Activated naive CD4-positive, alpha-beta T cell treated with anti-CD3 and anti-CD28 coated beads, Interleukin-2, amount 50 U/mL, for 24 hours (primary cell): ENCODE results near the gene MUSTN1.

Source experiments
- H3K27ac Mint-ChIP-seq: one replicate; pipeline ENCODE4 v1.8.0; 2021; ENCODE audit warnings: mild to moderate bottlenecking, mixed read lengths
- H3K27me3 Mint-ChIP-seq: one replicate; pipeline ENCODE4 v1.8.0; 2021; ENCODE audit warnings: mixed read lengths
- H3K36me3 Mint-ChIP-seq: one replicate; pipeline ENCODE4 v1.8.0; 2021; ENCODE audit warnings: mixed read lengths
- H3K4me1 Mint-ChIP-seq: one replicate; pipeline ENCODE4 v1.8.0; 2021; ENCODE audit warnings: mixed read lengths
- H3K4me3 Mint-ChIP-seq: one replicate; pipeline ENCODE4 v1.8.0; 2021; ENCODE audit warnings: mild to moderate bottlenecking, mixed read lengths
- H3K9me3 Mint-ChIP-seq: one replicate; pipeline ENCODE4 v1.8.0; 2021; ENCODE audit warnings: mixed read lengths

The MUSTN1 gene

DNA sequence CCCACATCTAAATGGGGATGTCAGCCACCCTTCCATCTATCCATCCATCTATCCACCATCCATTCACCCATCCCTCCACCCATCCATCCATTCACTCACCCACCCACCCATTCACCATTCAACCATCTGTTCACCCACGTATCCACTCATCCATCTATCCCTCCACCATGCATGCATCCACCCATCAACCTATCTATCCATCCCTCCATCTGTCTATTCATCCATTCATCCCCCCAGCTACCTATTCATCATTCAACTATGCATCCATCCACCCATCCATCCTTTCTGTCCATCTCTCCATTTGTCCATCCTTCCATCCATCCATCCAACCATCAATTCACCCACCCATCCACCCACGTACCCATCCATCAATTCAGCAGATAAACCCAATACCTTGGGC, 25.7 kb downstream of the MUSTN1 start:
- no peaks in the 10 kb centered on the region for H3K9me3 Mint-ChIP-seq
- H3K36me3 Mint-ChIP-seq: no peaks in the 10 kb centered on the region
- no peaks in the 10 kb centered on the region for H3K27me3 Mint-ChIP-seq
- no peak overlapping the region for H3K4me3 Mint-ChIP-seq
- no peak overlapping the region for H3K27ac Mint-ChIP-seq
- no peaks in the 10 kb centered on the region for H3K4me1 Mint-ChIP-seq

DNA sequence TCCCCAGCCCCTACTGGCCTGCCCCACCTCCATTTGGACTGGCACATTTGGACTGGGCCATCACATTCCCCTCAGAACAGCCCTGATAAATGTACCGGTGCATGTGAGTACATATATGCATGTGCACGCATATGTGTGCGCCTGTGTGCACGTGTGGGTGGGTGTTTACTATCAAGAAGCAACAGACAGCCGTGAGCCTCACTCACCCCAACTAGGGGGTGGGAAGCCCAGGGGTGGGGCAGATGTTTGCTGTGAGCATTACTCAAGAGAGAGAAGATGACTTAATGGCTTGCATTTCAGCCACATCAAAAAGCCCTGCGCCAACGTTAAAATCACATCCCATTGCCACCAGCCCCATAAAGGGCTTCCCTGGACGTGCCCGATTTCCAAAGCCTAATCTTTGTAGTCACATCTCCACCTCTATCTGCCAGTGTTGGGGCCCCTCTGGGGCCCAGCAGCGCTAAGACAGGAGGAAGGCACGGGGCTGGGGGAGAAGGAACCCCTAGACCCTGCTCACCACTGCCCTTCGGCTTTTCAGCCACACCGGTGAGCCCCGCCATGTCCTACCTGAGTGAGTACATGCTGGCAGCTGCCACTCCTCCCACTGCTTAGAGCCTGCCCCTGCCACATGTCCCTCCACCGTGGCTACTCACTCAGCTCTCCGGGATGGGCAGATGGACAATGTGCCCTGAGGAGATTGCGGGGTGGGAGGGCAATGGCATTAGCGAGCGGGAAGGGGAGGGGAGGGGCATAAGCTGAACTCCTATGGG, 29.4 kb downstream of the MUSTN1 start:
- Mint-ChIP-seq H3K9me3 (no peaks in the 10 kb centered on the region), H3K4me1 (no peaks in the 10 kb centered on the region), H3K4me3 (no peak overlapping the region), H3K27ac (no peak overlapping the region), H3K27me3 (no peaks in the 10 kb centered on the region), H3K36me3 (no peaks in the 10 kb centered on the region)

DNA sequence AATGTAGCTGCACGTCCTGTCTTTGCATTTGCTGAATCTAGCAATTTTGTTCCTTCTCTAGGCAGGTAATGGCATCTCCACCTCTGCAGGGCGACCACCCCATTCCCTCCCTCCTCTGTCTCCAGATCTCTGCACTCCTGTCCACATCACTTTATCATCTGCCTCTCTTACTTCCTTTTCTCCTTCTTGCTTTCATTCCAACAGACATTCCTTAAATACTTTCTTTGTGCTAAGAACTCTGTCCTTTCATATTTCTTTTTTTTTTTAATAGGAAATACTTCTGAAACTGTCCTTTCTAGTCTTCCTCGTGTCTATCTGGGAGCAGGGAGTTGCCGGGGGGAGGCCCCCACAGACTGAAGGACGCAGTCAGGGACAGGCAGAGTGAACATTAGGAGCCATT, 33.0 kb downstream of the MUSTN1 start:
- Mint-ChIP-seq H3K4me3 (no peak overlapping the region), H3K27me3 (no peaks in the 10 kb centered on the region), H3K36me3 (no peaks in the 10 kb centered on the region), H3K9me3 (no peaks in the 10 kb centered on the region), H3K4me1 (no peaks in the 10 kb centered on the region), H3K27ac (no peak overlapping the region)

DNA sequence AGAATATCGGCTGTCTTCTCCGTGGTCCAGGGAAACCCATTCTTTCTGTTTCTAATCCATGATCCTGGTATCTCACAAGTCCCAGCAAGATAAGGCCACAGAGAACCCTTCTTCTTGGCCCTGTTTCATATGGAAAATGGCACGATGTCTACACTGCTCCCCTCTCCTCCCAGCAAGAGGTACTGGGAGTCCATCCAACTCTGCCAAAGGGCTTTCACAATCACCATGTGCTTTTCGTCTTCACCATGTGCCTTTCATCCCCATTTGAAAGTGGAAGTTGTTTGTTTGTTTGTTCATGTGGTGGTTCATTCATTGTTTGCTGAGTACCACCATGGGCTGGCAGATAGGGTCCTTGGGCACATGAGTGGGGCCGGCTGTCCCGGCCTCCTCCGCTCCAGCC, 34.7 kb downstream of the MUSTN1 start:
- Mint-ChIP-seq H3K4me3 (no peak overlapping the region), H3K9me3 (no peaks in the 10 kb centered on the region), H3K4me1 (no peaks in the 10 kb centered on the region), H3K27me3 (no peaks in the 10 kb centered on the region), H3K27ac (no peak overlapping the region), H3K36me3 (no peaks in the 10 kb centered on the region)

DNA sequence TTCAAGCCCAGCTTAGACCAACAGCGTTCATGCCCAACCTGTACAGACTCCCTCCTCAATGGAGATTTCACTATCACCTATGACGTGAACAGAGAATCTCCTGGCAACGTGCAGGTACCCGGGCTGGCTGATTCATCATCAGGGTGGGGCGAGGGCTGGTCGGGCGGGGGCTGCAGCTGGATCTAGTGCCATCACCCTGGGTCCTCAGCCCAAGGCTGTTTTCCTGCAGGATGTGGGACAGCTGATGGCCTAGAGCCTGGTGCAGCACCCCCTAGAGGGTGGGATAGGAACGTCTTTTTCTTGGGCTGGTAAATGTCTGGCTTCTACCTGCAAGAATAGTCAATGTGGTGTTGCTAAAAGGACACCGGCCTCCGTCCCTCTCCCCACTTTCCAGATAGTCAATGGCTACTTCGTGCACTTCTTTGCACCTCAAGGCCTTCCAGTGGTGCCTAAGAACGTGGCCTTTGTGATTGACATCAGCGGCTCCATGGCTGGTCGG, 35.8 kb downstream of the MUSTN1 start:
- Mint-ChIP-seq H3K27me3 (no peaks in the 10 kb centered on the region), H3K36me3 (no peaks in the 10 kb centered on the region), H3K27ac (no peak overlapping the region), H3K9me3 (no peaks in the 10 kb centered on the region), H3K4me1 (no peaks in the 10 kb centered on the region), H3K4me3 (no peak overlapping the region)

DNA sequence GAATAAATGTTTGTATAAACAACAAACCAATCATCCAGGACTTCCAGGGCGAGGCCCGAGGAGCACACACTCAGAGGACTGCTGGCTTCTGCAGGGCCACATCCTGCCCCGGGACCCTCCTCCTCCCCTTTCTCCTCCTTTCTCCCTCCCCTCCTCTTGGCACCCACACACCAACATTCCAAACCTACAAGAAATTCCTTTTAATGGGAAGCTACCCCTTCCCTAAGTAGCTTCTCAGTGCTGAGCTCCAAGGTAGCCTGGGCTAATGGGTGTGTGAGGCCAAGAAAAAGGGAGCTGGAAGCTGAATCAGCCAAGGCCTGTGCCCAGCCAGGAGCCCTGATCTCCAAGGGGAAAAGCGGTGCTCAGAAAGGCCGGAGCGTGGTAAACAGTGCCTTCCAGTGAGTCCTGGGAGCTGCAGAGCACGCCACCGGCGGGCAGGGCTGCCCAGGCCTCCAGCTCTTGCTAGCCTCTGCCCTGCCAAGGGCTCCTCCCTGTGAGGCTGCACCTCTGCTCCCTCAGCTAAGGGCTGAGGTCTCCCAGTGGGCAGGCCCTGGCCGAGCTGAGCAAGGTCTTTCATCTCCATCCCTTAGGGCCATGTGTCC, 36.3 kb downstream of the MUSTN1 start:
- H3K27me3 Mint-ChIP-seq: no peaks in the 10 kb centered on the region
- no peaks in the 10 kb centered on the region for H3K36me3 Mint-ChIP-seq
- no peak overlapping the region for H3K27ac Mint-ChIP-seq
- H3K4me3 Mint-ChIP-seq: no peak overlapping the region
- H3K9me3 Mint-ChIP-seq: no peaks in the 10 kb centered on the region
- no peaks in the 10 kb centered on the region for H3K4me1 Mint-ChIP-seq

DNA sequence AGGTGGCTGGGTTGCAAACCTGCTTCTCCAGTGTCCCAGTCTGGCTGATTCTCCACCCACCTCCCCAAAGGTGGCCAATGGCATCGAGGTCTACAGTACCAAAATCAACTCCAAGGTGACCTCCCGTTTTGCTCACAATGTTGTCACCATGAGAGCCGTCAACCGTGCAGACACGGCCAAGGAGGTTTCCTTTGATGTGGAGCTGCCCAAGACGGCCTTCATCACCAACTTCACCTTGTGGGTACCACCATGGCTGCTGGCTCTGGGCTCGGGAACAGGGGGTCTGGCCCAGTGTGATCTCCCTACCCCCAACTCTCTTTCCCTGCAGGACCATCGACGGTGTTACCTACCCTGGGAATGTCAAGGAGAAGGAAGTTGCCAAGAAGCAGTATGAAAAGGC, 38.4 kb downstream of the MUSTN1 start:
- no peak overlapping the region for H3K4me3 Mint-ChIP-seq
- H3K27me3 Mint-ChIP-seq: no peaks in the 10 kb centered on the region
- H3K27ac Mint-ChIP-seq: no peak overlapping the region
- no peaks in the 10 kb centered on the region for H3K9me3 Mint-ChIP-seq
- H3K36me3 Mint-ChIP-seq: no peaks in the 10 kb centered on the region
- H3K4me1 Mint-ChIP-seq: no peaks in the 10 kb centered on the region

DNA sequence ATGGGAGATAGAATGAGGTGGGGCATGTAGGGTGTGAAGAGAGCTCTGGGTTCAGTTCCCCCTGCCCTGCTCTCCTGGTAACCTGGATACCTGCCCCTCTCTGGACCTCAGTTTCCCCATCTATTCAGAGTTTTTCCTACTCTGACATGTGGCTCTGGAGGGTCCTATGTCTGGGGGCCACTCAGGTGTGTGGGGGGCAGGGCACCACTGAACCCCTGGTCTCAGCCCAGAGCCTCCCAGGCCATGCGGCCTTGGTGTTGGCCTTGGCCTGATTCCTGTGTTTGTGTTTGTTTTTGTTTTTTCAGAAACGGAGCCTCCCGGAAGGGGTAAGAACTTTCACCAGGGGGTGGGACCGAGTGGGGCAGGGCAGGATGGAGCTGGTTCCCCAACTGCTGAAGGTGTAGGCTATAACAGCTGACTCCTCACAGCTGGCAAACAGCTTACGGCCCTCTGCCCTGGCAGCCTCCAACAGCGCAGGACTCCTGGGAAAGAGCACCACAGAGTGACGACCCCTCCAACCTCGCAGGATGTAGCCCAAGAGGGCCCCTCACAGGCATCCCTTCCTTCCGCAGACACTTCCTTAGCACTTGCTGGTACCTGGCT, 39.4 kb downstream of the MUSTN1 start:
- H3K27ac Mint-ChIP-seq: no peak overlapping the region
- no peaks in the 10 kb centered on the region for H3K4me1 Mint-ChIP-seq
- no peaks in the 10 kb centered on the region for H3K9me3 Mint-ChIP-seq
- no peaks in the 10 kb centered on the region for H3K27me3 Mint-ChIP-seq
- no peak overlapping the region for H3K4me3 Mint-ChIP-seq
- no peaks in the 10 kb centered on the region for H3K36me3 Mint-ChIP-seq

DNA sequence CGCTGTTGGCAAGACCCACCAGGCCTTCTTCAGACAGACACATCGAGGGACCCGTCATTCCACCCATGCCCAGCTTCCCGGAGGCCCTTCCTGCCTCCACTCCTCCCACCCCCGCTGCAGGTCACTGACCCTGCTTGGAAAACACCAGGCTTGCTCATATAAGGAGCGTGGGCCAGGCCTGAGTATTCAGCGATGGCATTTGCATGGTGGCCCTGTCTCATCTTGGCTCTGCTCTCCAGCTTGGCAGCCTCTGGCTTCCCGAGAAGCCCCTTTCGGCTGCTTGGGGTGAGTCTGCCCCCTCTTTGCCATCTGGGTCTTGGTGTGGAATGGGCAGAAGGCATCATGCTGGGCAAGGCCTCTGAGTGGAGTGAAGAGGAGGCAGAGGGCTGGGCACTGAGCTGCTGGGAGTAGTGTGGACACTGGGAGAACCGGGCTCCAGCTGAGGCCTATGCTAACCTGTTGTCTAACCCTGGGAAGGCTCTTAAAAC, 40.2 kb downstream of the MUSTN1 start, which contains the start of gene ITIH3:
Gene ITIH3, plus strand, starts transcription at position 185 of the 488 bp plus-strand sequence. Its CDS starts 8 bp downstream, at position 193.
- Mint-ChIP-seq H3K9me3 (no peaks in the 10 kb centered on the region), H3K27me3 (no peaks in the 10 kb centered on the region), H3K36me3 (no peaks in the 10 kb centered on the region), H3K4me3 (no peak within 1 kb of the TSS), H3K4me1 (no peaks in the 10 kb centered on the region), H3K27ac (no peak within 1 kb of the TSS)

DNA sequence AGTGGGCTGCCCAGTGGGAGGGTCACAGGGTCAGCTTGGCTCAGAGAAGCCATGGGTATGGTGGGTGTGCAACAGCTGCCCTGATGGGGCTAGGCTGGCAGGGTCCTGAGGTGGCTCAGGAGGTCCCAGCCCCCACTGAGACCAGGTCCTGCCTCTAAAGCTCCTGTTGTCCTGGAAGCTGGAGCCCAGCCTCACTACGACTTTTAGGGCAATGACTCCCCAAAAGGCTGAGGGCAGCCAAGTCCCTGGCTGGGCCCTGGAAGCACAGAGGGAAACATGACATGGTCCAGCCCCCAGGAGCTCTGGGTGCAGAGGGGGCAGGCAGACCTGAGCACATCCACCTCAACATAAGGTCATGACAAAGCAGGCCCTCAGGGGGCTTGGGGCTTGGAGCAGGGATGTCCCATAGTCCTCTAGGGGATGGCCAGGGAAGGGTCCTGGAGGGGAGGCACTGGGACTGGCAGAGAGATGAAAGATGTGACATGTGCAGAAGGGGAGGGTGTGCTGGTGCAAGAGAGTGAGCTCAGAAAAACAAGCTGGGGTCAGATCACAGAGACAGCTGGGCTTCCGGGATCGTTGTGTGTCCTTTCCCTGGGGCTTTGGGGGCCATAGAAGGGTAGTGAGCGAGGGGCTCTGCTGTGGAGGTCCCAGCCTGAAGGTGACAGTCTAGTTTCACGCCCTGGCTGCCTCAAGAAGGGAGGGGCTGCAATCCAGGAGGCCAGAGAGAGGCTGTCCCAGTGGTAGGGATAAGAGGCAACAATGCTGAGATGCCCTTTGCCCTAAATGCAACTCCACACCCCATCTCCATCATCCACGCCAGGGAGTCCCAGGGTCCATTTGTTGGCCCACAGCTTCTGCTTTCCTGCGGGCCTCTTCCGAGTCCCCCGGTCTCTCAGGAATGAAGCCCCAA, 40.9 kb downstream of the MUSTN1 start:
- no peaks in the 10 kb centered on the region for H3K27me3 Mint-ChIP-seq
- no peak overlapping the region for H3K27ac Mint-ChIP-seq
- no peaks in the 10 kb centered on the region for H3K4me1 Mint-ChIP-seq
- no peaks in the 10 kb centered on the region for H3K9me3 Mint-ChIP-seq
- no peak overlapping the region for H3K4me3 Mint-ChIP-seq
- H3K36me3 Mint-ChIP-seq: no peaks in the 10 kb centered on the region

DNA sequence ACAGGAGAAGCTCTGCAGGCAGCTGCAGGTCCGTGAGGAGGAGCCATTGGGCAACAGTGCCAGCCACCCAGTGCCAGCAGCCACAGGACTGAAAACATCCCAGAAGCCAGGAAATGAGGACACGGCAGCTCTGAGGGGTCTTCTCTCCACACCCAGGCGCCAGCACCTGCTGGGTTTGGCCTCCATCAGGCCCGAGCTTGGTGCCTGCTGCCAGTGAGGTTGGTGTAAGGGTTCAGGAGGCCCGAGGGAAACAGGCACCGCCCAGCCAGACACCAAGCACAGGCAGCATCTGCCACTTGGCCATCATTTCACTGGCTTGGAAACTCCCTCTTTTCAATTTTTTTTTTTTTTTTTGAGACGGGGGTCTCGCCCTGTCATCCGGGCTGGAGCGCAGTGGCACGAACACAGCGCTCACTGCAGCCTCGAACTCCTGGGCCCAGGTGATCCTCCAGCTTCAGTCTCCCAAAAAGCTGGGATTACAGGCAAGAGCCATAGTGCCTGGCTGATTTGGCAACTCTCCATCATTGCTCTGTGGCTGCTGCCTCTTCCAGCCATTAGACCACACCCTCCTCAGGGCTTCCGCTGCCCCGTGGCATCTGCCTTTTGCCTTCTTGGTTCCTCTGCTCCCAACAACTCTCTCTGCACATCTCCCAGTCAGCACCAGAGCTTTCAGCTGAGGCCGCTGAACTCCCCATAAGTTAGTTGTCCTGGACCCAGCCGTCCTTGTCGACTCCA, 41.7 kb downstream of the MUSTN1 start:
- Mint-ChIP-seq H3K36me3 (no peaks in the 10 kb centered on the region), H3K27me3 (no peaks in the 10 kb centered on the region), H3K4me3 (no peak overlapping the region), H3K27ac (no peak overlapping the region), H3K4me1 (no peaks in the 10 kb centered on the region), H3K9me3 (no peaks in the 10 kb centered on the region)

DNA sequence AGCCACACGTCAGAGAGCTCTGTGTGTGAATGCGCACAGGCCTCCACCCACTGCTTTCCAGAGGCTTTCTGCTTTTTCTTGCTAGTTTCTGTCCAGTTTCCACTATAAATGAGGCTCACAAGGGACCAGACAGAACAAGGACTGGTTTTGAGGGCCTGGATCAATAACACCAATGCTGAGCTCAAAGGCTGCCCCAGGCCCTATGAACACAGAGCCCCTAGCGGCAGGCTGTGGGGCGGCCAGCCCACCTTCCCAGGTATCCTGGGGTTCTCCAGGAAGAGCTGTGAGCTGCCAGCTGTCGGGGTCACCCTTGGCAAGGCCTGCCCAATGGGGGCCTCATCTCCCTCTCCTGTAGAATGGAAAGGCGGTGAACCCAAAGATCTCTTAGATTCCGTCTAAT, 42.4 kb downstream of the MUSTN1 start:
- no peaks in the 10 kb centered on the region for H3K36me3 Mint-ChIP-seq
- H3K4me3 Mint-ChIP-seq: no peak overlapping the region
- H3K27ac Mint-ChIP-seq: no peak overlapping the region
- H3K27me3 Mint-ChIP-seq: no peaks in the 10 kb centered on the region
- no peaks in the 10 kb centered on the region for H3K4me1 Mint-ChIP-seq
- no peaks in the 10 kb centered on the region for H3K9me3 Mint-ChIP-seq

DNA sequence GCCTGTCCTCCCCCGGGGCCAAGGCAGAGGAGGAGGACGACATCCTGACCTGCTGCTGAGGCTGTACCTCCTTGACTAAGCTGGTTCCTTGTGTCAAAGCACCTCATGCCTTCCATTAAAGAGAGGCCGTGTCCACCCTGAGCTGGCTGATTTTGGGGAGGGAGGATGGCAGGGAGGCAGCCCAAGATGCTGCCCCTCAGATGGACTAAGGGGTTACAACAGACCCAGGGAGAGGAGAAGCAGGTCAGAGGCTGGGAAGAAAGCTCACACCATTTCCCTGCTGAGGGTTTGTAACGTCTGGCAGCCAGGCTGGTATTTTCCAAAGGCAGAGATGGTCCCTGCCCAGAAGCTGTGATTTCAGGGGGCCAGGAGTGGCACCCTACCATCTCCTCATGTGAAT, 42.9 kb downstream of the MUSTN1 start:
- Mint-ChIP-seq H3K27me3 (no peaks in the 10 kb centered on the region), H3K9me3 (no peaks in the 10 kb centered on the region)

DNA sequence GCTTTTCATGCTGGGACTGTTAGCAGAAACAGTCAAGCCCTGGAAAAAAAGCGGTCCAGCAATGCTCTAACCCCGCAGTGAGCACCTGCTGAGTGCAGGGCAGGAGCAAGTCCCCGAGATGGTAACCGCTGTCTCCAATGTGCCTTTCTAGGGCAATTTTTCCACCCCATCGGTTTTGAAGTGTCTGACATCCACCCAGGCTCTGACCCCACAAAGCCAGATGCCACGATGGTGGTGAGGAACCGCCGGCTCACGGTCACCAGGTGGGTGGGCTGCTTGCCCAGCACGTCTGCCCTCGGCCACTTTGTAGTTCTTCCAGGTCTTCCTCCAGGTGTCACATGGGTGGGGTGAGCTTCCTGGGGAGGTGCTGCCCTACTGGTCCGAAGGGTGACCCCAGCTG, 43.5 kb downstream of the MUSTN1 start:
- no peak overlapping the region for H3K4me3 Mint-ChIP-seq
- no peaks in the 10 kb centered on the region for H3K9me3 Mint-ChIP-seq

More for the DNA sequence above, 42.9 kb downstream of the MUSTN1 start:
- H3K4me3 Mint-ChIP-seq: no peak overlapping the region
- H3K36me3 Mint-ChIP-seq: no peaks in the 10 kb centered on the region
- H3K27ac Mint-ChIP-seq: no peak overlapping the region
- H3K4me1 Mint-ChIP-seq: no peaks in the 10 kb centered on the region

DNA sequence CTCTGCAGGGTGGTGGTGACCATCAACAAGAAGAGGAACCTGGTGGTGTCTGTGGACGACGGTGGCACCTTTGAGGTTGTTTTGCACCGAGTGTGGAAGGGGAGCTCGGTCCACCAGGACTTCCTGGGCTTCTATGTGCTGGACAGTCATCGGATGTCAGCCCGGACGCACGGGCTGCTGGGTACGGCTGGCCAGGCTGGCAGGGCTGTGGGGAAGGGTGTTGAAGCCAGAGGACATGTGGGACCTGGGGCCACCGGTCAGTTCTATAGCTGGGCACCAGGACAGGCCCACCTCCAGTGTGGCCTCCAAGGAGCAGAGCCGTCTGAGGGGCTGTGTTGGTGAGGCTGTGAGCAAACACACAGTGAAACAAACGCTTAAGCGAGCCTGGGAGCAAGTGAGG, 44.1 kb downstream of the MUSTN1 start:
- H3K4me3 Mint-ChIP-seq: no peak overlapping the region
- no peaks in the 10 kb centered on the region for H3K4me1 Mint-ChIP-seq
- H3K36me3 Mint-ChIP-seq: no peaks in the 10 kb centered on the region
- H3K27ac Mint-ChIP-seq: no peak overlapping the region
- no peaks in the 10 kb centered on the region for H3K27me3 Mint-ChIP-seq
- H3K9me3 Mint-ChIP-seq: no peaks in the 10 kb centered on the region

More for the DNA sequence above, 43.5 kb downstream of the MUSTN1 start:
- no peaks in the 10 kb centered on the region for H3K4me1 Mint-ChIP-seq
- no peaks in the 10 kb centered on the region for H3K27me3 Mint-ChIP-seq
- no peak overlapping the region for H3K27ac Mint-ChIP-seq
- H3K36me3 Mint-ChIP-seq: no peaks in the 10 kb centered on the region
